Measurements from ENCODE around the gene ZBTB20. TPM values are rescaled to one million over a fixed set of nuclear protein-coding genes. Genes with fewer than 3 reads are reported as not detected.
"Not testable (repeated sequence)": the region's sequence is repeated elsewhere in the genome, so short reads cannot be mapped to it uniquely, and the experiment has no call there.

ZBTB20 gene
- total RNA-seq, 2 experiments from 2014 or later = 2.5 to 3.2 TPM

- ChIA-PET POLR2A (no interaction called here), CTCF (no interaction called here)
These were observed 291.2 kb downstream of the ZBTB20 start for GRCh38 chr3:114855839-114856238.

GRCh38 chr3:114852966-114853365 lies 294.1 kb downstream of the ZBTB20 start:
- ChIA-PET POLR2A (no interaction called here), CTCF (no interaction called here)

DNA sequence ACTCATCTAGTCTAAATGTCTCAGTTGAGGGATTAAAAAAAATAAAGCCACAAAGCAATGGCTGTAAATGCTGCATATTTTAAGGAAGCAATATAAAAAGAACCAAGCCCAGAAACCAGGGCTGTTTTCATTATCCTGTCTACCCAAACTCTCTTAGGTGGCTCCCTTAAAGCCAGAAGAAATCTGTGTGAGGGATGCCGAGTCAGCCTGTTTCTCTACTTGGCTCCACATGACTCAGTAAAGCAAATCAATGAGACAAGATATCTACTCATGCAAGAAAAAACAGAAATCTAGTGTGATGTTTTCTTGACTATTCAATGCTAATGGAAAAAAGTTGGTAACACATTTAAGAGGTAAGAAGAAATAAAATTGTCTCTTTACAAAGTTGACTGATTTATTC lies 296.2 kb downstream of the ZBTB20 start:
- ChIA-PET CTCF (no interaction called here), POLR2A (no interaction called here)

GRCh38 chr3:114848643-114849350 lies 298.3 kb downstream of the ZBTB20 start:
- ChIA-PET POLR2A (interaction anchor here (0.6 kb wide), 1 partner anchor 1010 kb away, joined by 5 read pairs; the partner anchor contains the start of gene GRAMD1C), CTCF (interaction anchor here (0.6 to 0.7 kb wide), 2 partner anchors 191 to 574 kb away, joined by 3 to 4 read pairs; no protein-coding TSS in a partner anchor)

- ChIA-PET POLR2A (interaction anchor here (0.6 kb wide), 1 partner anchor 1009 kb away, joined by 5 read pairs; the partner anchor contains the start of gene GRAMD1C), CTCF (no interaction called here)
These were observed 299.0 kb downstream of the ZBTB20 start for GRCh38 chr3:114848082-114848481.

DNA sequence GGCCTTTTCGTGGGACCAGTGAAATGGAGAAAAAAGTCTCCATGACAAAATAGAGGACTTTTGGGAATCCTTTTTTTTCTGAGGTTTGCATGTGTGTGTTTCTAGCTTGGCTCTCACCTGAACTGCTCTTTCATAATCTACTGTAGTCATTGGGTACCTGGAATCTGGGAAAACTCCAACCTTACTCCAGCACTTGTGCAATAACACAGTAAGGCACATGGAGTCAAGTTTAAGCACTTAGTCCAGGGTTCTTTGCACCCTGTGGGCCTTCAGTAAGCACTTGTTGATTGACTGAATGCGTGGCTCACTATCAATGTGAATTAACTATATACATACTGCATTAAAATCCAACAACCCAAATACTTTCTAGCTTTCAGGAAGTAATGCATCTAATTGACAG lies 299.5 kb downstream of the ZBTB20 start:
- ChIA-PET CTCF (no interaction called here), POLR2A (no interaction called here)

- POLR2A ChIA-PET = no interaction called here
These were observed 300.3 kb downstream of the ZBTB20 start for GRCh38 chr3:114846779-114847178.

DNA sequence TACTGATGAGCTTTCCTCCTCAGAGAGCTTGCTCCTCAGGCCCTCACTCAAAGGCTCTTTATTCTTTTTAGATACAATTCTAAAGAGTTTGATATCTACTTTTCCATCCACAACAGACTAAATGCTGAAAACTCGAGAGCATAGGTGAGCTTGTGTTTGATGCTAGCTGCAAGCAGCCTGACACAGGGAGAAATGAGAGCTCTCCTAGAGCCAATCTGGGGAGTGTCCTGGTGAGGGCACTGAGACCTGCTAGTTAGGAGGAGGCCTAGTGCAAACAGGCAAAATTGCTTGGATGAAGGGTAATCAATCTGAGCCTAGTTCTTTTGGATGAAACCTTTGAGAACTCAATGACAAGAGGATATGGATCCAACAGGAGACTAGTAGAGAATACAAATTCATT lies 300.8 kb downstream of the ZBTB20 start:
- POLR2A ChIA-PET = no interaction called here
- CTCF ChIA-PET = no interaction called here

More at GRCh38 chr3:114846779-114847178, 300.3 kb downstream of the ZBTB20 start:
- CTCF ChIA-PET = no interaction called here

DNA sequence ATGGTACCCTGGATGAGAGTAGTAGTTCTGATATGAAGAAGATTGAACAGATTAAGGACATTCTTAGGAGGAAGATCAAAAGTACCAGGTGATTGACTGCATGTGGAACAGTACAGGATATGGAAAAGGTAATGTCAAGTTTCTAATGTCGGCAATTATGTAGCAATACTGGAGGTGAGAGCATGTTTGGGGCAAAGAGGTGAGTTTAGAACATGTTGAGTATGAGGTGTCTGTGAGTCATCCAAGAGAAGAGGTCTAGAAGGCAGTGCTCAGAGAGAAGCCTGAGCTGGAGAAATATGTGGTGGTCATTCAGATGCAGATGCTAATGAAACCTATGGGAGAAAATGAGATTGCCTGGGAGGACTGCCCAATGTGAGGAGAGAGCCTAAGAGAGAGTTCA lies 305.6 kb downstream of the ZBTB20 start:
- ChIA-PET POLR2A (no interaction called here), CTCF (no interaction called here)

GRCh38 chr3:114839476-114839875 lies 307.6 kb downstream of the ZBTB20 start:
- POLR2A ChIA-PET = no interaction called here
- CTCF ChIA-PET = no interaction called here

DNA sequence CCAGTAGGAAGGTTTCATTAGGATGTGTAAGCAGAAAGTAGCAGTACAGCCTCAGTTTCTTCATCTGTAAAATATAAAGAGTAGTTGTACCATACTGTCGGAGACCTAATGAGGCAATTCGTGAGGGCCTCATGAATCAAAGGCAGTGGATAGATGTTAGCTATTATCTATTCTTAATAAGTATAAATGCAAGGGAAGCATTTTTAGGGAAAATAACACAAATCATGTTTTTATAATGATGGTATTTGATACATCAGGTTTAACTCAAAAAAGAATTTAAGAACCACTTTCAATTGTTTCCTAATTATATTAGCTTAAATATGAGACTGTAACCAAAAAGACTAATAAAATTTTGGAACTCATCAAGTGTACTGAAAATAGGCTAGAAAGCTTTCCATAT lies 309.1 kb downstream of the ZBTB20 start:
- POLR2A ChIA-PET = interaction anchor here (0.6 kb wide), 1 partner anchor 157 kb away, joined by 5 read pairs; no protein-coding TSS in a partner anchor
- CTCF ChIA-PET = no interaction called here

- POLR2A ChIA-PET = no interaction called here
- CTCF ChIA-PET = interaction anchor here (1.0 kb wide), 1 partner anchor 11 kb away, joined by 3 read pairs; no protein-coding TSS in a partner anchor
These were observed 312.7 kb downstream of the ZBTB20 start for GRCh38 chr3:114834175-114834940.

- ChIA-PET CTCF (no interaction called here), POLR2A (no interaction called here)
These were observed 315.2 kb downstream of the ZBTB20 start for GRCh38 chr3:114831861-114832260.

- POLR2A ChIA-PET = no interaction called here
- CTCF ChIA-PET = no interaction called here
These were observed 316.4 kb downstream of the ZBTB20 start for GRCh38 chr3:114830652-114831051.

DNA sequence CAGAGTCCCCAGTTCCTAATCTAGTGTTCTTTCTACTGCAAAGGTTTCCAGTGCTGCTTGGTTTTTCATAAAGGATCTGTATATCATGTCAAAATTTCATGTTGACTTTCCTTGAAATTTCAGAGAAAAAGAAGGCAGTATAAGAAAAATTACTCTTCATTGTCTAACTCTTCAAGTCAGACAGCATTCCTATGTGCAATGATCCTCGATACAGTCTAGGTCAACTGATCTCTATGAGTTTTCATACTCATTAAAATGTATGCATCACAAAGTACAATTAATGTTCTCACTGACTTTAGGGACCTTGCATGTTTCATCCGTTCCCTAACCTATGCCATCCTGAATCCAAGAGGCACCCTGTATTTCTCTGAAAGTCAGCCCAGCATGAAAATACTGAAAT lies 317.3 kb downstream of the ZBTB20 start:
- ChIA-PET CTCF (no interaction called here), POLR2A (no interaction called here)

DNA sequence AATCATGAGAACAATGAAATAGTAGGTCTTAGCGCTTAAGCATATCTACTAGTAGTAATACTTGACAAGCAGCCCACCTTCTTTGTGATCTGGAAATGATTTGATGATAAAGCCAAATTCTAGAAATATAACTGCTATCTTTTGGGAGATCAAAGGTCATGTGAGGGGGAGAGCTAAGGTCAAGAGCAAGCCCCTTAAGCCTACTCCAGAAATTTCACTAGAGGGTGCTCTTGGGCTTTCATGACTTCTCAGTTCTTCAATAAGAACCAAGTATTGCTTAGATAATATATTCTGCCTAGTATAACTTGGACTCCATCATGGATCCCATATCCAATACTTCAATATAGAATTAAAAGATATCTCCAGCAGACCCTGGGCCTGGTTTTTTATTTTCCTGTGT lies 319.6 kb downstream of the ZBTB20 start:
- POLR2A ChIA-PET = no interaction called here
- CTCF ChIA-PET = interaction anchor here (0.6 to 0.9 kb wide), 2 partner anchors 264 to 419 kb away, joined by 3 read pairs; no protein-coding TSS in a partner anchor

- POLR2A ChIA-PET = no interaction called here
- CTCF ChIA-PET = interaction anchor here (1.0 kb wide), 1 partner anchor 11 kb away, joined by 3 read pairs; no protein-coding TSS in a partner anchor
These were observed 323.1 kb downstream of the ZBTB20 start for GRCh38 chr3:114824014-114824413.

DNA sequence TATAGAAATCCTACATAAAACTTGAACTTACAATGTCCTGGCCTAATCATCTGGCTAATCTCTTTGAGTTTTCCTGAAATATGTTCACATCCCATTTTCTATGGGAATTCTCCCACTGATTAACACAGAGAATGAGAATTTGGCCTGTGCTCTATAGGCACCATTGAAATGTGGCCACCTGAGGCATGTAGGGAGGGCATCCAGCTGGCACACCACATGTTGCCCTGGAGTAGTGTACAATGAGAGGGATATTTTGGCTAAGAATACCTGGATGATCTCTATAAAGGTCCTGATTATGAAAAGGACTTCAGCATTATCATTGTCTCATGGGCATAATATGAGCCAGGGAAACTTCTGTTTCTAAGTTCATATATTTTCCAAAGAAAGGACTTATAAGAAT lies 324.0 kb downstream of the ZBTB20 start:
- ChIA-PET POLR2A (no interaction called here), CTCF (interaction anchor here (1.0 kb wide), 1 partner anchor 12 kb away, joined by 3 read pairs; no protein-coding TSS in a partner anchor)

GRCh38 chr3:114816052-114816451 lies 331.0 kb downstream of the ZBTB20 start:
- ChIA-PET CTCF (no interaction called here), POLR2A (no interaction called here)

GRCh38 chr3:114812541-114813238 lies 334.4 kb downstream of the ZBTB20 start:
- CTCF ChIA-PET, POLR2A ChIA-PET: not testable (repeated sequence)

Measured in activated CD8-positive, alpha-beta memory T cell treated with anti-CD3 and anti-CD28 coated beads for 36 hours (primary cell).